RKO (cell line): ENCODE data around the gene DIP2C.
A peak's percentile ranks its signal among the peaks of the same experiment; 100 is the strongest.

Experiments
- DNase-seq: peaks from one replicate; pipeline ENCODE4 v3.0.0-alpha.2; 2016; ENCODE audit warnings: low spot score

DIP2C gene

DNA sequence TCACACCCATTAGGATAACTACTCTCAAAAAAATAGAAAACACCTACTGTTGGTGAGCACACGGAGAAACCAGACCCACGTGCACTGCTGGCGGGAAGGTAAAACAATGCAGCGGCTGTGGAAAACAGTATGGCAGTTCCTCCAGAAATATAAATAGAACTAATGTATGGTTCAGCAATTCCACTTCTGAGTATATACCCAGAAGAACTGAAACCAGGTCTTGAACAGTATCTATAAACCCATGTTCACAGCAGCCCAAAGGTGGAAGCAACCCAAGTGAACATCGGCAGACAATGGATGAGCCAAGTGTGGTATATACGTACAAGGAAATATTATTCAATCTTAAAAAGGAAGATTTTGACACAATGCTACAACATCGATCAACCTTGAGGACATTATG, 389.5 kb downstream of the DIP2C start:
- no peak for DNase-seq

- no peak for DNase-seq
These were observed 390.0 kb downstream of the DIP2C start for GRCh38 chr10:299512-299911.

DNA sequence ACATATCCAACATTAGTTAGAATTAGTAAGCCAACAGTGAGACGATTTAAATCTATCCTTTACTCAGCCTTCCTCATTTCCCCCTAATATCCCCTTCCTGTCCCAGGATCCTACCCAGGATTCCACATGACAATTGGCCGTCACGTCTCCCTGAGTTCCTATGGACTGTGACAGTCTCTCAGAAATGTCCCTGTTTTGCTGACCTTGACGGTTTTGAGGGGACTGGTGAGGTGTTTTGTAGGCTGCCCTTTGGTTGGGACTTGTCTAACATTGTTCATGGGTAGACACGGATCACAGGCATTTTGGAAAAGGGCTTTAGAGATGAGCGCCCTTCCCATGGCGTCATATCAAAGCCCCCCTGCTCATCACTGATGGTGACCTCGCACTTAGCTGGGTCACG, 391.4 kb downstream of the DIP2C start:
- DNase-seq, result no peak

- DNase-seq, result no peak
These were observed 391.9 kb downstream of the DIP2C start for GRCh38 chr10:297567-297966.

- DNase-seq, result no peak
These were observed 395.8 kb downstream of the DIP2C start for GRCh38 chr10:293636-294035.

GRCh38 chr10:290026-290725, 399.3 kb downstream of the DIP2C start:
- DNase-seq, result no peak

DNA sequence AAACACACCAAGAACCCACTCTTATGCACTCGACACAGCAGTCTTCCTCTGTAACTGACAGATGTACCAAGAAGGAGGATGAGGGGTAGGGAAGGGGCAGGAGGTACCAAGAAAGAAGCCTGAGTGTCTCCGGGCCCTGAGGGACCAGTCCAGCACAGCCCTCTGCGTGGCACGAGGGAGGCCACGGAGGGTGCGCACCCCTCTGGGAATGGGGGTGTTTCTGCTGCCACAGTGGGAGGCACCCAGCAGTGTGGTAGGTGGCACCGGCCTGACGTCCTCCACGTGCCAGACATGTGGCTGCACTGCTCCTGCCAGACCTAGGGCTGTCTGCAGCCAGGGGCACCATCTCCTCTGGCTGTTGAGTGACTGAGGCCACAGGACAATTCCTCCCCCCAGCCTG, 399.9 kb downstream of the DIP2C start:
- no peak for DNase-seq

DNA sequence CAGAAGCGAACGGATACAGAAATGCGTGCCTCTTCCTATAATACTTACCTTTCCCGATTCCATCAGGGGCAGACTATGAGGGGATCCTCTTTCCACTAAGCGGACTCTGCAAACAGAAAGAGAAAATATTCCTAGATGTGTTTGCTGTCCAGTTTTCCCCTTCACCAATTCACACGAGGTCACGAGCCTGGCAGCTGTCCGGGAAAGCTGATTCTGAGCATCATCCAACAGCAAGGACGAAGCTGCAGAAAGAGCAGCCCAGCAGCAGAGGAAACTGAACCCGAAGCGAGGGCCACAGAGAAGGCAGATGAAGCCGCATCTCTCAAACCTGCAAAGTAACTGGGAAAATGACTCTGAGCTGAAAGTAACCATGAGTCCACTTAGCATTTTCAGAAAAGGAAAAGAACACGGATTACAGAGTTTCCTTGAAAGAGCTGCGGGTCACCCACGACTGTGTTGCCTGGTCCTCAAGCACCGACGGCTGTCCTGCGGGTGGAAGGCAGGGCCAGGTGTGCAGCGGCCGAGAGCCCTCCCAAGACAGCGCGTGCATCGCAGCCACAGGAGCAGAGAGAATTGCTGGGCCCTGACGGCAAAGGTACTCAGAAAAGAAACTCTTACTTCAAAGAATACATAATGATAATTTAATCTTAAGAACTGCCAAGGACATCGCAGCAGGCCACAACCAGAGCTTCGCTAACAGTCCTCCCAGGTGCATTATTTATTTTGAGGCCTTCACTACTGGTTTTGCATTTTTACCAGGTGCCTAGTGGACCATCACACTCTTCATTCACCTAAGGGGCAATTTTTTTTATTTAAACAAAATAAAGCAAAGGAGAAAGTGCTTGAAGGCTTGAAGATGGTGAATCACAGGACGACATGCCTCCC, 400.9 kb downstream of the DIP2C start:
- DNase-seq, result no peak

- peak; percentile 22 for DNase-seq
These were observed 401.7 kb downstream of the DIP2C start for GRCh38 chr10:287814-288213.

DNA sequence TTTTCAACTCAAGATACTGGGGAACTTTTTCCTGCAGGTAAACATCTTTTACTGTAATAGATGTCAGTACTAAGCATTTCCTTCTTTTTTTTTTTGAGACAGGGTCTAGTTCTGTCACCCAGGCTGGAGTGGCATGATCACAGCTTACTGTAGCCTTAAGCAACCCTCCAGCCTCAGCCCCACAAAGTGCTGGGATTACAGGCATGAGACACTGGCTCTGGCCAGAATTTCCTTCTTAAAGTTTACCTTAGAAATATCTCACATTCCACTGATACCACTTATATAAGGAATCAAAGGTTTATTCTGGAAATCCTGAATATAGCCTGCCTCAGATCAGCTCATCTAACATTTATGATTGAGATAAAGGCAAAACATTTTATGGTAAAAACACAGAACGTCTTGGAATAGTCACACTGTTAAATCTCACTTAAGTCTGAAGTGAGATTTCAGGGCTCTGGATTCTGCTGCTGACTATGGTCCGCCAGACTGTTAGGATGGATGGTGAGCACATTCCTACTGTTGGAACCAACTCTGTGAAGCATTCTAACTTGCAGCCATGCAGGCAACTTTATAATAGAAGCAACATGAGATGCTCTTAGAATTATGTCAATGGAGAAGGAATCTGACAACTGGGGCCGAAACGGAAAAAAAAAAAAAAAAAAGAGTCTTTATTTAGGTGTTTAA, 402.3 kb downstream of the DIP2C start:
- no peak for DNase-seq

GRCh38 chr10:285216-285615, 404.3 kb downstream of the DIP2C start:
- DNase-seq, result no peak

- no peak for DNase-seq
These were observed 405.5 kb downstream of the DIP2C start for GRCh38 chr10:283916-284356.

DNA sequence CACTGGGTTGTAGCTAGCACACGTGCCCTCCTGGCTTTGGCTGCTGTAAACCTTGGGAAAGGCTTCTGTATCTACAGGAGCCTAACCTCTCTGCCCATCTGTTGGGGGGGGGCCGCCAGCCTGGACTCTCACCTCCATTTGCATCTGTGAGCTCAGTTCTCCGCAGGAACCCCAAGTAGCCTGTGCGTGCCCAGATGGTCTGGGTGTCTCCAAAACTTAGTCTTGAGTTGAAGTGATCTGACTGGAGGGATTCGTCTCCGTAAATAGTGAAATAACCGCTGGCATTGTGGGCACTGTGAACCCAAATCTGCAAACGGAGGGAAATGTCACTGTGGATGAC, 406.4 kb downstream of the DIP2C start:
- no peak for DNase-seq

DNA sequence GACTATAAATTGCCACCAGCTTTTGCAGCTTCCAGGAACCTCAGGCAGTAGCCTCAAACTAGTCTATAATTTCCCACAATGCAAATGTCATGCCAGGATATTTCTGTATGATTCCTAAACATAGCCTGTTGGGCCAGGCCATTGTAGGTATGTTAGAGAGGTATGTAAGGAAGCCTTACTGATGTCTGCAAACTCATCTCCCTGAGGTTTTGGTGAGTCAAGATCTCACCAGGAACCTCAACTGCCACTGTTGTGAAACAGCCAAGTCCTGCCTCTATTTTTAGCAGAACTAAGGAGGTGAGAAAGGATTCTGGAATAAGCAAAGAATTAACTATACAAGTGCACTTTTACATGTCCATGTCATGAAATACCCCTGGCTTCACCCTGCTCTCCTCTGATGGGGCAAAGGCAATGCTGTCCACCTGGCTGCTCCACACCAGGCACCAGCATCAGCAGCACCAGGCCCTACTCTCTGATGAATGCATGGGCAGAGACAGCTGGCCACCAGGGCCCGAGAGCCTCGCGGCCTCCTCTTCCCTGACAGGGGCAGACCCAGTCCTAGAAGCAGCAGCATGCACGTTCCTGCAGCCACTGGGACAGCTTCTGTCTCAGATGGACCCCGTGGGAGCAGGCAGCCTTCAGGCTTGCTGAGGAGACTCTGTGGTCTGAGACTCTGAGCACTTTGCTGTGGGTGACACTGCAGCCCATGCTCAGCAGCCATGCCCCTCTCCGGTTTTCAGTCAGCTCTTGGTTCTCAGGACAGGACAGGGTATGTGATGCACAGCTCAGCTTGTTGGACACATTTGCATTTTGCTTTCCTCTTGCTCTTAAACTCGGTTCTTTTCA, 407.0 kb downstream of the DIP2C start:
- DNase-seq, result no peak

- no peak for DNase-seq
These were observed 409.8 kb downstream of the DIP2C start for GRCh38 chr10:279655-280054.

- DNase-seq, result no peak
These were observed 410.2 kb downstream of the DIP2C start for GRCh38 chr10:279232-279631.

DNA sequence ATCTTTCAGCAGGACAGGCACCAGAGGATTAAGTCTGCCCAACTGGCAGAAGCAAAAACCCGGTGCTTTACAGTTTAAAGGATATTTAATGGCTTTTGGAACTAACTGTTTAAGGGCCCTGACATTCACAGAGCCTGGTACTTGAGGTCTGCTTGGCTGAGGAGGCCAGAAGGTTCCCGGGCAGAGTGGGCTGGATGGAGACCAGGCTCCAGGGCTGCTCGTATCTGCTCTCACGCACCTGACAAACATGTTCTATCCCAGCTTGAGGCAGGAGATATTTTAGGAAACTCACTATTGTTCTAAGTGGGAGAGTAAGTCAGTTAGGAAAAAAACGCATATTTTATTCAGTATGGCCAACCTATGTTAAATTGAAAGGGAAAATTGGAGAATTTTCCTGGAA, 410.8 kb downstream of the DIP2C start:
- no peak for DNase-seq

- DNase-seq, result no peak
These were observed 411.5 kb downstream of the DIP2C start for GRCh38 chr10:277963-278362.

DNA sequence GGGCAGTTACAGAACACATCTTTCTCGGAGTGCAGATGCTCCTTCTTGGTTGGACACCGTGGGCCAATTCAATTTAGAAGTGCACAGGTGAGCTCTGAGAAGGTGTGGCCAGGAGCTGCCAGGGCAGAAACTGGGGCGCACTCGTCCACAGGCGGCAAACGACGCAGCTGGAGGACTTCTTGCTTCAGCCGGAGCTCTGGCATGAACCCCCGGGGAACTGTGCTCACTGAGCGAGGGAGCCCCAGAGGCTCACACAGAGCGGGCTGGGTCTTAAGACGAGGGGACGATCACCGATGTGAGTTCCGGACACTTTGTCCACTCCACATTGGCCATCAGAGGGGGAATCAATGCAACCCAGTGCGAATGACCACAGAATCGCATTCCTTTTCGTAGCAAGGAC, 413.8 kb downstream of the DIP2C start:
- no peak for DNase-seq

GRCh38 chr10:274866-275265, 414.6 kb downstream of the DIP2C start:
- no peak for DNase-seq

GRCh38 chr10:273088-273487, 416.4 kb downstream of the DIP2C start:
- no peak for DNase-seq

DNA sequence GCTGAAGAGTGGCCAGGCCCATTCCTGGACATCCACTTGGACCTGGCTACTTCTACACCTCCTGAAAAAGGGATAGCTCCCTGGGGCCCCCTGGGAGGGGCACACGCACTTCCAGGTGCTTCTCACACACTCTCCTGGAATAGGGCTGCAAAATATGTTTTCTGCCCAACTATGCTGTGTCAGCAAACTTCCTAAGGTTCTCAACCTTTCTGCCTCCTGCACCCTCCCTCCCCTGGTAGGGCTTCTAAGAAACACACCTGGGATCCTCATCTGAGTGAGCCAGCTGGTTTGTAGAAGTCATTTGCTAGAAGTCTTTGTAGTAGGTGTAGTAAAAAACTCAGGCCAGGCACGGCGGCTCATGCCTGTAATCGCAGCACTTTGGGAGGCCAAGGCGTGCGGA, 417.7 kb downstream of the DIP2C start:
- DNase-seq, result no peak
